H1 (cell line): ENCODE data around the gene NOX1. TPM values are rescaled to one million over a fixed set of nuclear protein-coding genes. Genes with fewer than 3 reads are reported as not detected.

Source experiments
- CTCF ChIA-PET: fragments of 300-600 bp; sonication (Branson Sonifier 250); formaldehyde crosslinking; loops from one replicate; lab custom pipeline; 2021; ENCODE audit not compliant: partially characterized antibody; lab: Charles Lee
- POLR2A ChIA-PET: fragments of 300-600 bp; sonication (Branson Sonifier 250); formaldehyde crosslinking; loops from one replicate; lab custom pipeline; 2021; ENCODE audit warnings: inconsistent platforms; ENCODE audit not compliant: partially characterized antibody; lab: Charles Lee
- DNase-seq, 2 experiments: peaks; one replicate each; pipeline versions ENCODE4 v3.0.0 to v3.0.0-alpha.2; 2010 to 2022; ENCODE audit warnings: low spot score in 2 of 2, low read depth in 1 of 2, mixed read lengths in 1 of 2
- FAIRE-seq: peaks from 2 replicates; lab custom pipeline; 2011; peaks lifted over from hg19 to GRCh38; lab: Jason Lieb, UNC
- H2AFZ ChIP-seq: 2 replicates; pipeline ENCODE4 v1.8.1; 2012; ENCODE audit warnings: low read length, inconsistent platforms
- H2AK5ac ChIP-seq: 2 replicates; pipeline ENCODE4 v1.6.1; 2013; ENCODE audit warnings: low read depth, low read length
- H2BK120ac ChIP-seq: replicated peaks from 2 replicates; pipeline ENCODE3; 2013; ENCODE audit warnings: low read depth, low read length, inconsistent platforms
- H2BK12ac ChIP-seq: 2 replicates; pipeline ENCODE4 v1.6.1; 2013; ENCODE audit warnings: low read depth, low read length
- H2BK15ac ChIP-seq: 2 replicates; pipeline ENCODE4 v1.6.1; 2013; ENCODE audit warnings: low read length
- H2BK20ac ChIP-seq: 2 replicates; pipeline ENCODE4 v1.6.1; 2013; ENCODE audit warnings: low read length
- H2BK5ac ChIP-seq: 2 replicates; pipeline ENCODE4 v1.6.1; 2013; ENCODE audit warnings: low read depth, low read length
- H3K14ac ChIP-seq: 2 replicates; pipeline ENCODE4 v1.6.1; 2013; ENCODE audit warnings: inconsistent platforms; ENCODE audit not compliant: insufficient read length
- H3K18ac ChIP-seq: 2 replicates; pipeline ENCODE4 v1.6.1; 2013; ENCODE audit warnings: low read length; ENCODE audit errors: extremely low read depth
- H3K23ac ChIP-seq: 2 replicates; pipeline ENCODE4 v1.6.1; 2013; ENCODE audit warnings: inconsistent platforms; ENCODE audit not compliant: insufficient read length
- H3K23me2 ChIP-seq: 2 replicates; pipeline ENCODE4 v1.6.1; 2013; ENCODE audit warnings: low read depth, low read length
- H3K27ac ChIP-seq: 2 replicates; pipeline ENCODE4 v1.6.1; 2011; ENCODE audit warnings: low read depth, low read length, inconsistent platforms
- H3K27me3 ChIP-seq, 4 experiments: replicated peaks in 1 of 4; 1 replicate in 1 of 4; 2 replicates in 3 of 4; pipeline versions ENCODE4 v1.6.1 to v1.8.1; 2011 to 2013; ENCODE audit warnings: low read length in 3 of 4, mild to moderate bottlenecking in 3 of 4, inconsistent platforms in 2 of 4, mixed read lengths in 2 of 4, moderate library complexity in 1 of 4; ENCODE audit not compliant: control insufficient read depth in 3 of 4, insufficient read depth in 3 of 4; ENCODE audit errors: extremely low read depth in 1 of 4
- H3K36me3 ChIP-seq, 4 experiments: 2 replicates each; pipeline versions ENCODE4 v1.6.1 to v1.8.1; 2011 to 2013; ENCODE audit warnings: mild to moderate bottlenecking in 4 of 4, low read length in 3 of 4, moderate library complexity in 2 of 4, control low read depth in 1 of 4, inconsistent platforms in 1 of 4; ENCODE audit not compliant: insufficient read depth in 4 of 4, control insufficient read depth in 2 of 4
- H3K4ac ChIP-seq: replicated peaks from 2 replicates; pipeline ENCODE3; 2013; ENCODE audit warnings: low read length, low read depth, mixed read lengths, inconsistent platforms; ENCODE audit not compliant: insufficient read length
- H3K4me1 ChIP-seq, 4 experiments: replicated peaks in 1 of 4; 1 replicate in 1 of 4; 2 replicates in 3 of 4; pipeline versions ENCODE4 v1.6.1 to v1.8.1; 2011 to 2013; ENCODE audit warnings: low read length in 3 of 4, inconsistent platforms in 2 of 4, mixed read lengths in 1 of 4; ENCODE audit not compliant: insufficient read depth in 4 of 4, control insufficient read depth in 3 of 4
- H3K4me2 ChIP-seq, 2 experiments: 2 replicates each; pipeline versions ENCODE4 v1.6.1 to v1.8.1; 2011 to 2013; ENCODE audit warnings: low read depth in 2 of 2, low read length in 2 of 2, control low read depth in 1 of 2, inconsistent platforms in 1 of 2, mild to moderate bottlenecking in 1 of 2; ENCODE audit not compliant: insufficient read depth in 1 of 2
- H3K4me3 ChIP-seq, 4 experiments: fragments of 200-600, 300-600 bp in 1 of 4; sonication (generic), shearing (Covaris generic), sonication (Bioruptor Twin) in 1 of 4; 2 replicates each; pipeline versions ENCODE4 v1.5.1 to v1.8.1; 2011 to 2016; ENCODE audit warnings: low read length in 4 of 4, low read depth in 3 of 4, control low read depth in 2 of 4, inconsistent platforms in 2 of 4, mild to moderate bottlenecking in 2 of 4, mixed read lengths in 1 of 4, moderate library complexity in 1 of 4; ENCODE audit not compliant: insufficient read depth in 2 of 4; ENCODE audit errors: extremely low read depth in 1 of 4
- H3K56ac ChIP-seq: replicated peaks from 2 replicates; pipeline ENCODE3; 2013; ENCODE audit warnings: low read depth, mild to moderate bottlenecking, mixed read lengths, low read length, inconsistent platforms; ENCODE audit not compliant: insufficient read length
- H3K79me1 ChIP-seq: 2 replicates; pipeline ENCODE4 v1.6.1; 2013; ENCODE audit warnings: low read depth, low read length, control low read depth
- H3K79me2 ChIP-seq, 2 experiments: 2 replicates each; pipeline versions ENCODE4 v1.6.1 to v1.8.1; 2012 to 2013; ENCODE audit warnings: low read length in 2 of 2, mild to moderate bottlenecking in 2 of 2, inconsistent platforms in 1 of 2; ENCODE audit not compliant: insufficient read depth in 2 of 2, control insufficient read depth in 1 of 2
- H3K9ac ChIP-seq, 4 experiments: replicated peaks in 1 of 4; 1 replicate in 1 of 4; 2 replicates in 3 of 4; pipeline versions ENCODE4 v1.6.1 to v1.8.1; 2011 to 2013; ENCODE audit warnings: low read depth in 3 of 4, low read length in 3 of 4, control low read depth in 2 of 4, mild to moderate bottlenecking in 2 of 4, moderate library complexity in 2 of 4, inconsistent platforms in 1 of 4; ENCODE audit errors: extremely low read depth in 1 of 4
- H3K9me3 ChIP-seq, 2 experiments: 2 replicates each; pipeline versions ENCODE4 v1.6.1 to v1.8.1; 2012 to 2013; ENCODE audit warnings: mild to moderate bottlenecking in 2 of 2, moderate library complexity in 2 of 2, control low read depth in 1 of 2, inconsistent platforms in 1 of 2, low read depth in 1 of 2, low read length in 1 of 2, mixed read lengths in 1 of 2; ENCODE audit not compliant: insufficient read depth in 2 of 2
- H4K20me1 ChIP-seq, 2 experiments: replicated peaks in 1 of 2; 2 replicates each; pipeline versions ENCODE3 to v1.8.1; 2011 to 2013; ENCODE audit warnings: inconsistent platforms in 2 of 2, low read length in 2 of 2, mild to moderate bottlenecking in 1 of 2; ENCODE audit not compliant: insufficient read depth in 2 of 2, control insufficient read depth in 1 of 2
- H4K5ac ChIP-seq: 2 replicates; pipeline ENCODE4 v1.6.1; 2013; ENCODE audit warnings: low read length, low read depth, mixed read lengths, inconsistent platforms; ENCODE audit not compliant: insufficient read length
- H4K8ac ChIP-seq: 2 replicates; pipeline ENCODE4 v1.8.0; 2013; ENCODE audit warnings: mild to moderate bottlenecking, moderate library complexity, low read length, inconsistent platforms; ENCODE audit not compliant: insufficient read depth; ENCODE audit errors: extremely low read depth
- H4K91ac ChIP-seq: replicated peaks from 2 replicates; pipeline ENCODE3; 2013; ENCODE audit warnings: low read length, mixed read lengths, inconsistent platforms; ENCODE audit not compliant: insufficient read length
- ATF2 ChIP-seq: IDR thresholded peaks from 2 replicates; pipeline ENCODE4 v1.6.1; 2012; ENCODE audit warnings: low read length, inconsistent platforms
- ATF3 ChIP-seq: IDR thresholded peaks from 2 replicates; pipeline ENCODE4 v1.6.1; 2011; ENCODE audit warnings: low read depth, mild to moderate bottlenecking, low read length; ENCODE audit not compliant: insufficient read depth
- BACH1 ChIP-seq: IDR thresholded peaks from 2 replicates; pipeline ENCODE4 v1.6.1; 2012; ENCODE audit warnings: low read length, improper control_type of control experiment
- CBX8 ChIP-seq: fragments of 300-800, 300-1000 bp; sonication (generic); IDR thresholded peaks from 2 replicates; pipeline ENCODE4 v1.7.1; 2016; ENCODE audit warnings: low read depth, low read length, borderline replicate concordance
- EZH2 ChIP-seq: fragments of 200-600 bp; sonication (generic); IDR thresholded peaks from 2 replicates; pipeline ENCODE4 v1.7.1; 2012; ENCODE audit warnings: low read depth, mild to moderate bottlenecking, moderate library complexity, low read length, inconsistent platforms; ENCODE audit not compliant: severe bottlenecking
- JUN ChIP-seq: IDR thresholded peaks from 2 replicates; pipeline ENCODE4 v1.6.1; 2011; ENCODE audit warnings: low read depth, mild to moderate bottlenecking, improper control_type of control experiment, low read length
- KDM4A ChIP-seq: IDR thresholded peaks from one replicate; pipeline ENCODE4 v1.7.1; 2012; ENCODE audit warnings: low read depth, mild to moderate bottlenecking, moderate library complexity, low read length, inconsistent platforms; ENCODE audit not compliant: severe bottlenecking
- SIX5 ChIP-seq: IDR thresholded peaks from 2 replicates; pipeline ENCODE4 v1.6.1; 2011; ENCODE audit warnings: mild to moderate bottlenecking, low read depth, low read length
- SP2 ChIP-seq: IDR thresholded peaks from 2 replicates; pipeline ENCODE4 v1.6.1; 2012; ENCODE audit warnings: mild to moderate bottlenecking, low read length, inconsistent platforms
- SRF ChIP-seq: IDR thresholded peaks from 2 replicates; pipeline ENCODE4 v1.6.1; 2011; ENCODE audit warnings: mild to moderate bottlenecking, low read depth, low read length, moderate library complexity
- TCF12 ChIP-seq: IDR thresholded peaks from 2 replicates; pipeline ENCODE4 v1.6.1; 2011; ENCODE audit warnings: low read depth, mild to moderate bottlenecking, low read length
- WGBS, 2 experiments: shearing (Covaris generic) in 1 of 2; methylation state at CpG; one replicate each; pipeline versions ENCODE4 v1.1.6 to v1.1.7; 2013 to 2015; ENCODE audit warnings: low lambda C conversion rate in 2 of 2, mixed read lengths in 2 of 2, inconsistent platforms in 1 of 2, low coverage in 1 of 2, missing lambda C conversion rate in 1 of 2; ENCODE audit not compliant: insufficient replicate concordance in 2 of 2, insufficient coverage in 1 of 2, insufficient read length in 1 of 2; ENCODE audit errors: extremely low coverage in 1 of 2, missing lambda C conversion rate in 1 of 2; 5-methylcytosine and 5-hydroxymethylcytosine counted together
- polyA plus RNA-seq, 7 experiments: library from polyadenylated mRNA; depleted of rRNA in 3 of 7; stranded (reverse) in 5 of 7; unstranded in 2 of 7; fragments of >200 nt in 5 of 7; fragments of 200-250 nt in 2 of 7; gene quantifications; 1 replicate in 5 of 7; 2 replicates in 1 of 7; 4 replicates in 1 of 7; pipeline versions ENCODE4 v1.2.1 to v1.2.3, GENCODE V29; 2011 to 2013; ENCODE audit warnings: missing spikeins in 2 of 7, mixed read lengths in 2 of 7
- total RNA-seq: library from RNA; stranded (reverse); fragmentation: NEBNext Ultra II Directional; extraction: Animal tissue kit (Norgen Biotek cat#: 25700); gene quantifications from 2 replicates; pipeline ENCODE4 v1.2.1, GENCODE V29; 2021

Gene NOX1
- total and polyA plus RNA-seq, 2 of the 8 experiments (the other 6 are each of a cell fraction or from before 2014, with no cell fraction given), result not detected

GRCh38 chrX:100850317-100850716, 23.8 kb downstream of the NOX1 start:
- H3K14ac ChIP-seq, result no peak overlapping the region
- H4K20me1 ChIP-seq, result no peaks in the 10 kb centered on the region
- no peak overlapping the region for H3K4me3 ChIP-seq
- FAIRE-seq (peak; percentile 42), DNase-seq (no peak)
- no peak overlapping the region for H3K56ac ChIP-seq
- no peaks in the 10 kb centered on the region for H3K27me3 ChIP-seq
- H3K23me2 ChIP-seq, result no peaks in the 10 kb centered on the region
- no peak overlapping the region for H3K4ac ChIP-seq
- ChIA-PET CTCF (no interaction called here), POLR2A (interaction anchor here (1.0 kb wide), 1 partner anchor 14 kb away, joined by 3 read pairs; no protein-coding TSS in a partner anchor)
- no peak overlapping the region for H3K23ac ChIP-seq
- H2BK120ac ChIP-seq, result no peak overlapping the region
- 56% methylated on average over 3 of the region's 4 CpGs; no CpG with 5 or more reads in 1 of the 2 experiments for WGBS, 2 experiments
- no peak overlapping the region for H2BK20ac ChIP-seq
- H3K18ac ChIP-seq, result no peak overlapping the region
- H3K27ac ChIP-seq, result no peak overlapping the region
- H4K91ac ChIP-seq, result no peak overlapping the region
- H3K9me3 ChIP-seq, result no peaks in the 10 kb centered on the region
- no peaks in the 10 kb centered on the region for H3K4me1 ChIP-seq
- no peak overlapping the region for H2BK5ac ChIP-seq
- H3K79me2 ChIP-seq, result no peaks in the 10 kb centered on the region
- H3K9ac ChIP-seq, result no peak overlapping the region
- TF ChIP-seq CBX8 (no peak), SIX5 (no peak), EZH2 (no peak), JUN (no peak), SRF (no peak), ATF2 (no peak), TCF12 (no peak), KDM4A (no peak), BACH1 (no peak), SP2 (no peak), ATF3 (no peak)
- no peaks in the 10 kb centered on the region for H3K79me1 ChIP-seq
- no peak overlapping the region for H4K8ac ChIP-seq
- H2BK12ac ChIP-seq, result no peak overlapping the region
- no peak overlapping the region for H4K5ac ChIP-seq
- H3K36me3 ChIP-seq, result no peaks in the 10 kb centered on the region
- H2AFZ ChIP-seq, result no peak overlapping the region
- no peak overlapping the region for H2BK15ac ChIP-seq
- no peak overlapping the region for H2AK5ac ChIP-seq
- H3K4me2 ChIP-seq, result no peak overlapping the region
